WI38 (cell line): ENCODE results near the gene RPL39L.

Experiments used
- H3K4me3 ChIP-seq: 2 replicates; pipeline ENCODE4 v1.5.1; 2011; ENCODE audit warnings: low read depth, mild to moderate bottlenecking, control low read depth, low read length
- TF ChIP-seq, protein P1 (sequence below): IDR thresholded peaks from 2 replicates; pipeline ENCODE4 v1.5.1; 2012; ENCODE audit warnings: low read depth, mild to moderate bottlenecking, control low read depth, low read length

RPL39L gene

DNA sequence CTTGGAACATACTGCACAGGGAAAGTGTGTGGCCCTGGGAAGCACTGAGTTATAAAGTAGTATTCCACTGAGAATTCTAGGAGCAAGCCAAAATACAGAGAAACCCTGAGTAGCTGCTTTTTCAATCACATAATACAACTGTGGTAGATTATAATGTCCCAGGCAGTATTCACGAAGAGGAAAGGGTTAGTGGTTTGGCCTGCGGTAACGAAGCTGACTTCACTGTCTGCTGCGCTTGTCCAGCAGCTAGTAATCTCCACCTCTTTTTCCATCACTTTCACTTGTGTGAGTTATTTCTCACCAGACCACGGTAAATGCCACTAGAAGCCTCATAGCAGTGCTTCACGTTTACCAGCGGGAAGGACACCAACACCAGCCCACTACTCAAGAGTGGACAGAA is 34.4 kb downstream of the RPL39L start:
- TF ChIP-seq, protein P1, sequence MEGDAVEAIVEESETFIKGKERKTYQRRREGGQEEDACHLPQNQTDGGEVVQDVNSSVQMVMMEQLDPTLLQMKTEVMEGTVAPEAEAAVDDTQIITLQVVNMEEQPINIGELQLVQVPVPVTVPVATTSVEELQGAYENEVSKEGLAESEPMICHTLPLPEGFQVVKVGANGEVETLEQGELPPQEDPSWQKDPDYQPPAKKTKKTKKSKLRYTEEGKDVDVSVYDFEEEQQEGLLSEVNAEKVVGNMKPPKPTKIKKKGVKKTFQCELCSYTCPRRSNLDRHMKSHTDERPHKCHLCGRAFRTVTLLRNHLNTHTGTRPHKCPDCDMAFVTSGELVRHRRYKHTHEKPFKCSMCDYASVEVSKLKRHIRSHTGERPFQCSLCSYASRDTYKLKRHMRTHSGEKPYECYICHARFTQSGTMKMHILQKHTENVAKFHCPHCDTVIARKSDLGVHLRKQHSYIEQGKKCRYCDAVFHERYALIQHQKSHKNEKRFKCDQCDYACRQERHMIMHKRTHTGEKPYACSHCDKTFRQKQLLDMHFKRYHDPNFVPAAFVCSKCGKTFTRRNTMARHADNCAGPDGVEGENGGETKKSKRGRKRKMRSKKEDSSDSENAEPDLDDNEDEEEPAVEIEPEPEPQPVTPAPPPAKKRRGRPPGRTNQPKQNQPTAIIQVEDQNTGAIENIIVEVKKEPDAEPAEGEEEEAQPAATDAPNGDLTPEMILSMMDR, result no peak
- H3K4me3 ChIP-seq, result no peak overlapping the region

- TF ChIP-seq, protein P1, result no peak
These were observed 35.0 kb downstream of the RPL39L start for GRCh38 chr3:187104342-187104741.

DNA sequence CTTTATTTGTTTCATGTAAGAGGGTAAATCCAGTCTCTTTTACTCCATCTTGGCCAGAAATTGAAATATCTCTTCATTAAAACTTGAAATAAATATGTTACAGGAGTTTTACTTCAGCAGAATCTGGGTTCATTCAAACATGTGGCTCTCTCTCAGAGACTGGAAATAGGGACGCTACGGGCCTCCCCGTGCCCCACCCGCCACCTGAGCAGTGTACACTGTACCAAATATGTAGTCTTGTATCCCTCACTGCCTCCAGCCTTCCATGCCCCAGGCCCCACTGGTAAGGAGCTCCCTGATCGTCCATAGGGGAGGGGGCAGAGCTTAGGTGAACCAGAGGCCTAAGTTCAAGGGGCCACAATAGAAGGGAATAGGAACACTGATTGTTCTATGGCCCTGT is 36.0 kb downstream of the RPL39L start:
- no peak overlapping the region for H3K4me3 ChIP-seq
- TF ChIP-seq, protein P1, result no peak

More at GRCh38 chr3:187104342-187104741, 35.0 kb downstream of the RPL39L start:
- H3K4me3 ChIP-seq, result no peak overlapping the region

- TF ChIP-seq, protein P1, result no peak
- H3K4me3 ChIP-seq, result peak overlapping the region; percentile 45
These were observed 37.1 kb downstream of the RPL39L start for GRCh38 chr3:187102073-187102634.

- TF ChIP-seq, protein P1, result no peak
- peak overlapping the region; percentile 45 for H3K4me3 ChIP-seq
These were observed 37.9 kb downstream of the RPL39L start for GRCh38 chr3:187101184-187102072.

GRCh38 chr3:187098923-187099512 is 40.3 kb downstream of the RPL39L start:
- TF ChIP-seq, protein P1, result no peak
- H3K4me3 ChIP-seq, result no peak overlapping the region

- TF ChIP-seq, protein P1, result no peak
These were observed 46.0 kb downstream of the RPL39L start for GRCh38 chr3:187093320-187093719.

More at GRCh38 chr3:187093320-187093719, 46.0 kb downstream of the RPL39L start:
- no peak overlapping the region for H3K4me3 ChIP-seq
